Adrenal gland (tissue), 12 donors: ENCODE measurements around the gene SYT8. TPM values are rescaled to one million over a fixed set of nuclear protein-coding genes. Genes with fewer than 3 reads are reported as not detected.
A peak's percentile ranks its signal among the peaks of the same experiment; 100 is the strongest.

ENCODE experiments used
- DNase-seq, 7 donors: peaks; one replicate each; pipeline ENCODE4 v3.0.0-alpha.2; 2019 to 2020
- H3K27ac ChIP-seq, 5 donors: fragments of 200-600 bp; sonication (generic) in 4 of 5; 1 replicate in 3 of 5; 2 replicates in 2 of 5; pipeline versions ENCODE4 v1.5.1 to v1.8.0; 2016 to 2020; ENCODE audit warnings: mild to moderate bottlenecking in 1 of 5
- H3K27me3 ChIP-seq: fragments of 200-600 bp; 2 replicates; pipeline ENCODE4 v1.8.0; 2021
- H3K36me3 ChIP-seq, 2 donors: fragments of 200-600 bp; replicated peaks in 1 of 2; 1 replicate in 1 of 2; 2 replicates in 1 of 2; pipeline versions ENCODE4 v1.5.1 to v1.8.0; 2018 to 2022
- H3K4me1 ChIP-seq, 2 donors: fragments of 200-600 bp; replicated peaks in 1 of 2; 1 replicate in 1 of 2; 2 replicates in 1 of 2; pipeline versions ENCODE4 v1.5.1 to v1.8.0; 2018 to 2021
- H3K4me3 ChIP-seq, 4 donors: fragments of 200-600 bp; sonication (generic) in 3 of 4; one replicate each; pipeline ENCODE4 v1.5.1; 2016 to 2018
- H3K9me3 ChIP-seq, 3 donors: fragments of 200-600 bp; sonication (generic) in 1 of 3; replicated peaks in 1 of 3; 1 replicate in 2 of 3; 2 replicates in 1 of 3; pipeline versions ENCODE4 v1.5.1 to v1.8.0; 2016 to 2021
- CTCF ChIP-seq, 6 experiments: fragments of 450-650 bp in 4 of 6; fragments of 200-600 bp in 2 of 6; sonication (generic) in 1 of 6; IDR thresholded peaks; 1 replicate in 5 of 6; 2 replicates in 1 of 6; pipeline versions ENCODE4 v1.5.1 to v1.8.0; 2016 to 2021; ENCODE audit warnings: antibody characterized with exemption in 6 of 6, mild to moderate bottlenecking in 2 of 6, moderate library complexity in 1 of 6
- POLR2A ChIP-seq, 2 donors: fragments of 450-650 bp; IDR thresholded peaks; one replicate each; pipeline ENCODE4 v1.6.1; 2017; ENCODE audit warnings: antibody characterized with exemption in 2 of 2, mild to moderate bottlenecking in 2 of 2, moderate library complexity in 1 of 2
- WGBS, 4 donors: extraction: QIAGEN DNeasy Blood & Tissue Kit in 2 of 4; methylation state at CpG; one replicate each; pipeline versions ENCODE4 v1.1.5 to v1.1.7; 2013 to 2017; 5-methylcytosine and 5-hydroxymethylcytosine counted together
- intact Hi-C, 2 donors: fragments of 100-400 bp; cut with DNase I; formaldehyde crosslinking; loops; one replicate each; pipeline versions ENCODE4 v1.14.1 to v1.15.0; 2022 to 2023
- polyA plus RNA-seq, 3 donors: library from polyadenylated mRNA; stranded (reverse); fragments of 200-250 nt in 2 of 3; fragments of 350-450 nt in 1 of 3; fragmentation: Illumina TruSeq in 1 of 3; extraction: RNeasy Lipid Tissue Mini Kit (QIAGEN cat#74804) in 1 of 3; gene quantifications; one replicate each; pipeline ENCODE4 v1.2.3, GENCODE V29; 2013 to 2014
- total RNA-seq, 9 donors: library from RNA; depleted of rRNA in 4 of 9; stranded (reverse); fragments of >200 nt in 4 of 9; fragments of 120-200 nt in 1 of 9; fragmentation: NEBNext Ultra II Directional in 1 of 9; extraction: Animal tissue kit (Norgen Biotek cat#: 25700) in 1 of 9; gene quantifications; one replicate each; pipeline versions ENCODE4 v1.1.0 to v1.2.4, GENCODE V29; 2013 to 2023
- donor health status: healthy with polysubstance abuse.
- donor health status: Bipolar disorder and iron deficiency.
- donor health status: DM: yes; HTN: yes; CAD: no.
- donor health status: DM: no; HTN: no; CAD: no.
- donor health status: DM: no; HTN: no; CAD: no.
- donor health status: DM: yes; HTN: yes; CAD: no.

The SYT8 gene
- total and polyA plus RNA-seq, 12 donors: 0.44 to 3.1 (median 0.91) TPM; not detected in 7

- 67 to 83% (median 78%) methylated on average over 5 to 33 of the region's 33 CpGs for WGBS, 4 donors
- intact Hi-C loops: loop anchor here (5.0 kb wide), 2 partner anchors 78 to 178 kb away; partner anchors contain the start of gene IFITM10 (in 1 of the 2)
- no peak overlapping the region for H3K27ac ChIP-seq
- H3K36me3 ChIP-seq: no peaks in the 10 kb centered on the region
- H3K27me3 ChIP-seq: peaks cover 4% of the 10 kb centered on the region
- H3K4me1 ChIP-seq: peaks cover 6 to 8% of the 10 kb centered on the region in 2 donors
- peak in 1 of 7 donors; percentile 21 for DNase-seq
- H3K9me3 ChIP-seq: no peaks in the 10 kb centered on the region
- H3K4me3 ChIP-seq: no peak overlapping the region
- no peak for TF ChIP-seq POLR2A (IDR thresholded peaks at IDR 0.05)
- no peak for TF ChIP-seq CTCF (IDR thresholded peaks at IDR 0.05)
These were observed 4.2 kb upstream of the SYT8 start for GRCh38 chr11:1830322-1831223.

- H3K4me1 ChIP-seq: peaks cover 6 to 8% of the 10 kb centered on the region in 2 donors
- H3K9me3 ChIP-seq: no peaks in the 10 kb centered on the region
- DNase-seq: peak in 2 of 7 donors; percentile 13 to 24
- 68 to 74% (median 70%) methylated on average over 16 to 26 of the region's 26 CpGs for WGBS, 4 donors
- H3K36me3 ChIP-seq: no peaks in the 10 kb centered on the region
- no peak overlapping the region for H3K4me3 ChIP-seq
- H3K27me3 ChIP-seq: peaks cover 4% of the 10 kb centered on the region
- no peak overlapping the region for H3K27ac ChIP-seq
- intact Hi-C loops: loop anchor here (2.0 to 5.0 kb wide), 5 partner anchors 79 to 179 kb away; partner anchors contain the start of gene IFITM10 (in 1 of the 2)
- TF ChIP-seq POLR2A (IDR thresholded peaks at IDR 0.05) (no peak), CTCF (IDR thresholded peaks at IDR 0.05) (no peak)
These were observed 3.2 kb upstream of the SYT8 start for GRCh38 chr11:1831338-1832210.

GRCh38 chr11:1832211-1832919 lies 2.4 kb upstream of the SYT8 start:
- peak; percentile 40 to 72 (median 60) for DNase-seq
- intact Hi-C loops: loop anchor here (2.0 to 5.0 kb wide), 5 partner anchors 80 to 180 kb away; partner anchors contain the start of gene IFITM10 (in 1 of the 2)
- Histone ChIP-seq H3K36me3 (no peaks in the 10 kb centered on the region), H3K9me3 (no peaks in the 10 kb centered on the region), H3K4me1 (peaks cover 6 to 8% of the 10 kb centered on the region in 2 donors), H3K27ac (peak overlapping the region in 1 of 5 donors; percentile 16), H3K4me3 (peak overlapping the region in 2 of 4 donors; percentile 18 to 30), H3K27me3 (peaks cover 4% of the 10 kb centered on the region)
- peak; percentile 93 to 100 (median 98) for TF ChIP-seq CTCF (IDR thresholded peaks at IDR 0.05)
- no peak for TF ChIP-seq POLR2A (IDR thresholded peaks at IDR 0.05)
- 12 to 31% (median 21%) methylated on average over 9 to 40 of the region's 40 CpGs for WGBS, 4 donors
